Transverse colon (tissue), 3 donors: Measurements from ENCODE around the gene THADA.

Experiments used
- POLR2A ChIP-seq: fragments of 450-650 bp; IDR thresholded peaks from one replicate; pipeline ENCODE4 v1.6.1; 2016; ENCODE audit warnings: antibody characterized with exemption, mild to moderate bottlenecking, moderate library complexity
- TF ChIP-seq, protein P1 (sequence below), 5 experiments: fragments of 200-600 bp in 3 of 5; fragments of 450-650 bp in 2 of 5; sonication (generic) in 3 of 5; IDR thresholded peaks; 1 replicate in 2 of 5; 2 replicates in 3 of 5; pipeline ENCODE4 v1.5.1; 2016 to 2017; ENCODE audit warnings: antibody characterized with exemption in 5 of 5, inconsistent platforms in 3 of 5, mild to moderate bottlenecking in 2 of 5, moderate library complexity in 1 of 5

DNA sequence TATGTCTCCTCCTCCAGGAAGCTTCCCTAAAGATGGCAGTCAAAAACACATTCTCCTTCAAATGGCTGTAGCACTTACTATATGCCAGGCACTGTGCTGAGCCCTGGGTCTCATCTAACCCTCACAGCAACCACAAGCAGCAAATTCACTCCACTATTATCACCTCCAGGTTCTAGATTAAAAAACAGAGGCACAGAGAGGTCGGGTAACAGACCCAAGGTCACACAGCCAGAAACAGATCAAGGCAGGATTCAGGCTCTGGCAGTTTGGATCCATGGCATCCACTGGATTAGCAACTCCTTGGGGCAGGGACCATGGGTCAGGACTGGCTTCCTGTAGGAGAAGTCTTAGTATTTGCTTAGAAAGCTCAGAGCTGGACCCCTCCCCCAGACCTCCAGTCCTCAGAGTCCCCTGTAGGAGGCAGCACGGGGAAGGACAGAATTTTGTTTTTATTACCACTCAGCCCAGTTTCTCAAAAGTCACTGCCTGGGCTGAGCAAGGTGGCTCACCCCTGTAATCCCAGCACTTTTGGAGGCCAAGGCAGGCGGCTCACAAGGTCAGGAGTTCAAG lies 403.8 kb downstream of the THADA start:
- no peak for TF ChIP-seq POLR2A
- TF ChIP-seq, protein P1, sequence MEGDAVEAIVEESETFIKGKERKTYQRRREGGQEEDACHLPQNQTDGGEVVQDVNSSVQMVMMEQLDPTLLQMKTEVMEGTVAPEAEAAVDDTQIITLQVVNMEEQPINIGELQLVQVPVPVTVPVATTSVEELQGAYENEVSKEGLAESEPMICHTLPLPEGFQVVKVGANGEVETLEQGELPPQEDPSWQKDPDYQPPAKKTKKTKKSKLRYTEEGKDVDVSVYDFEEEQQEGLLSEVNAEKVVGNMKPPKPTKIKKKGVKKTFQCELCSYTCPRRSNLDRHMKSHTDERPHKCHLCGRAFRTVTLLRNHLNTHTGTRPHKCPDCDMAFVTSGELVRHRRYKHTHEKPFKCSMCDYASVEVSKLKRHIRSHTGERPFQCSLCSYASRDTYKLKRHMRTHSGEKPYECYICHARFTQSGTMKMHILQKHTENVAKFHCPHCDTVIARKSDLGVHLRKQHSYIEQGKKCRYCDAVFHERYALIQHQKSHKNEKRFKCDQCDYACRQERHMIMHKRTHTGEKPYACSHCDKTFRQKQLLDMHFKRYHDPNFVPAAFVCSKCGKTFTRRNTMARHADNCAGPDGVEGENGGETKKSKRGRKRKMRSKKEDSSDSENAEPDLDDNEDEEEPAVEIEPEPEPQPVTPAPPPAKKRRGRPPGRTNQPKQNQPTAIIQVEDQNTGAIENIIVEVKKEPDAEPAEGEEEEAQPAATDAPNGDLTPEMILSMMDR (IDR thresholded peaks at IDR 0.05): peak in 3 of 5 experiments; percentile 5 to 14 (median 8)
